ENCODE measurements around the gene TRAPPC1.

Gene TRAPPC1

GRCh38 chr17:7909089-7909488 is 22.7 kb downstream of the TRAPPC1 start:
- H3K4me3 ChIP-seq (ENCODE audit: control insufficient read depth, low read depth, low read length): no peak overlapping the region
- DNase-seq (ENCODE audit: low read depth): no peak
- no peak for TF ChIP-seq CTCF (conservative IDR thresholded peaks at IDR 0.05; ENCODE audit: control insufficient read depth, insufficient read depth, low read depth, low read length)

DNA sequence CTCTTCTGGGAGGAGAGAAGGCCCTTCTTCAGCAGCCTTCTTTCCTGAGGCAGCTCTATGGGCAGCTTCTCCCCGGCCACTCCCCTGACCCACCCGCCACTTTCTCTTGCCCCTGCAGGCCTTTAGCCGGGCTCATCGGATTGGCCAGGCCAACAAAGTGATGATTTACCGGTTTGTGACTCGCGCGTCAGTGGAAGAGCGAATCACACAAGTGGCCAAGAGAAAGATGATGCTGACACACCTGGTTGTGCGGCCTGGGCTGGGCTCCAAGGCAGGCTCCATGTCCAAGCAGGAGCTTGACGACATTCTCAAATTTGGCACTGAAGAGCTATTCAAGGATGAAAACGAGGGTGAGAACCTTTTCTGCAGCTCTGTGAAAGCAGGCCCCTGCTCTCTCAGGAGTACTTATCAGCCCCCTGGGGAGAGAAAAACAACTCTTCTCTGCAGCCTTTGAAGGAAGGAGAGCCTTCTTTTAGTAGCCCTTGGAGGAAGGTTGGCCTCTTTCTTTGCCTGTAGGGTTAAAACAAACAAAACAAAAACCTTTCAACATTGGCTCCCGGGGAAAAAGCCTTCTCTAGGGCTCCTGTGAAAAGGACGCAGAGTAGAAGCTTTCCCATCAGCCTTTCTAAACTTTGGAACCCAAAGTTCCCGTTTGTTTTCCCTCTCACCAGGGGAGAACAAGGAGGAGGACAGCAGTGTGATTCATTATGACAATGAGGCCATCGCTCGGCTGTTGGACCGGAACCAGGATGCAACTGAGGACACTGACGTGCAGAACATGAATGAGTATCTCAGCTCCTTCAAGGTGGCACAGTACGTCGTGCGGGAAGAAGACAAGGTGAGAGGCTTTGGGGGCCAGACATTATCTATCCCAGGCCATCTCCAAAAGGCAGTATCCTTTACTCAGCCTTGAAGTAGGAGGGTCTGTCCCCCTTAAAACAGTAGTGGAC is 28.3 kb downstream of the TRAPPC1 start:
- no peak for DNase-seq (ENCODE audit: low read depth)
- H3K4me3 ChIP-seq (ENCODE audit: control insufficient read depth, low read depth, low read length): no peak overlapping the region

GRCh38 chr17:7897773-7898172 is 34.0 kb downstream of the TRAPPC1 start:
- peak; percentile 79 for DNase-seq (ENCODE audit: low read depth)
- TF ChIP-seq CTCF (conservative IDR thresholded peaks at IDR 0.05; ENCODE audit: control insufficient read depth, insufficient read depth, low read depth, low read length): peak; percentile 66
- no peak overlapping the region for H3K4me3 ChIP-seq (ENCODE audit: control insufficient read depth, low read depth, low read length)

More for the DNA sequence above, 28.3 kb downstream of the TRAPPC1 start:
- no peak for TF ChIP-seq CTCF (conservative IDR thresholded peaks at IDR 0.05; ENCODE audit: control insufficient read depth, insufficient read depth, low read depth, low read length)

DNA sequence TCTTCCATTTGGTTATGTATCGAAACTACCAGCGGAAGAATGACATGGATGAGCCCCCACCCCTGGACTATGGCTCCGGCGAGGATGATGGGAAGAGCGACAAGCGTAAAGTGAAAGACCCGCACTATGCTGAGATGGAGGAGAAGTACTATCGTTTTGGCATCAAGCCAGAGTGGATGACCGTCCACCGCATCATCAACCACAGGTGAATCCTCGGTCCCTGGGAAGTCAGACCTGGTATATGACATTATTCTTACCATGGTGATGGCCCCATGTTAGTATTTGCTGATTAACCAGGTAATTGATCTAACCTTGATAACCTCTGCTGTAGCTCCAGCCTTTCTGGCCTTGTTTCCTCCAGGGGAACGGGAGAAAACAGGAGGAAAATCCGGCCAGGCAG is 34.7 kb downstream of the TRAPPC1 start:
- TF ChIP-seq CTCF (conservative IDR thresholded peaks at IDR 0.05; ENCODE audit: control insufficient read depth, insufficient read depth, low read depth, low read length): no peak
- H3K4me3 ChIP-seq (ENCODE audit: control insufficient read depth, low read depth, low read length): no peak overlapping the region
- no peak for DNase-seq (ENCODE audit: low read depth)

GRCh38 chr17:7894866-7895265 is 36.9 kb downstream of the TRAPPC1 start:
- no peak for DNase-seq (ENCODE audit: low read depth)
- no peak overlapping the region for H3K4me3 ChIP-seq (ENCODE audit: control insufficient read depth, low read depth, low read length)
- TF ChIP-seq CTCF (conservative IDR thresholded peaks at IDR 0.05; ENCODE audit: control insufficient read depth, insufficient read depth, low read depth, low read length): no peak

DNA sequence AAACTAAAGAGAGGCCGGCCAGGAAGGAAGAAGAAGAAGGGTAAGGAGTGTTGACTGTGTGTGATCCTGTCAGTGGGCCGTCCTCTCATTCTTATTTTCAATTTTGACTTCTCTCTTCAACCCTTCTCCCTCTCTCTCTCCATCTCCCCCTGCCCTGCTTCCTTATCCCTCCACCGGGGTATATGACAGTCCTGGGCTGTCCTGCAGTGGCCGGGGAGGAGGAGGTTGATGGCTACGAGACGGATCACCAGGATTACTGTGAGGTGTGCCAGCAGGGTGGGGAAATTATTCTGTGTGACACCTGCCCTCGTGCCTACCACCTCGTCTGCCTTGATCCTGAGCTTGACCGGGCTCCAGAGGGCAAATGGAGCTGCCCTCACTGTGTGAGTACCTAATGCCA is 37.5 kb downstream of the TRAPPC1 start:
- DNase-seq (ENCODE audit: low read depth): no peak
- no peak for TF ChIP-seq CTCF (conservative IDR thresholded peaks at IDR 0.05; ENCODE audit: control insufficient read depth, insufficient read depth, low read depth, low read length)
- no peak overlapping the region for H3K4me3 ChIP-seq (ENCODE audit: control insufficient read depth, low read depth, low read length)

All from fibroblast of mammary gland (primary cell).